ENCODE data around the gene SPINK1.

GRCh38 chr5:147784146-147784987 is 47.1 kb downstream of the SPINK1 start:
- no peak for TF ChIP-seq ARNTL (CRISPR knock-in tag; IDR thresholded peaks at IDR 0.05; ENCODE audit: borderline replicate concordance, low read depth)
- TF ChIP-seq, protein P1, sequence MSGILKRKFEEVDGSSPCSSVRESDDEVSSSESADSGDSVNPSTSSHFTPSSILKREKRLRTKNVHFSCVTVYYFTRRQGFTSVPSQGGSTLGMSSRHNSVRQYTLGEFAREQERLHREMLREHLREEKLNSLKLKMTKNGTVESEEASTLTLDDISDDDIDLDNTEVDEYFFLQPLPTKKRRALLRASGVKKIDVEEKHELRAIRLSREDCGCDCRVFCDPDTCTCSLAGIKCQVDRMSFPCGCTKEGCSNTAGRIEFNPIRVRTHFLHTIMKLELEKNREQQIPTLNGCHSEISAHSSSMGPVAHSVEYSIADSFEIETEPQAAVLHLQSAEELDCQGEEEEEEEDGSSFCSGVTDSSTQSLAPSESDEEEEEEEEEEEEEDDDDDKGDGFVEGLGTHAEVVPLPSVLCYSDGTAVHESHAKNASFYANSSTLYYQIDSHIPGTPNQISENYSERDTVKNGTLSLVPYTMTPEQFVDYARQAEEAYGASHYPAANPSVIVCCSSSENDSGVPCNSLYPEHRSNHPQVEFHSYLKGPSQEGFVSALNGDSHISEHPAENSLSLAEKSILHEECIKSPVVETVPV (CRISPR knock-in tag; IDR thresholded peaks at IDR 0.05): no peak
- no peak for TF ChIP-seq PATZ1 (CRISPR knock-in tag; IDR thresholded peaks at IDR 0.05; ENCODE audit: borderline replicate concordance)
- TF ChIP-seq PPARA (CRISPR knock-in tag; IDR thresholded peaks at IDR 0.05; ENCODE audit: borderline replicate concordance): no peak
- TF ChIP-seq TOX (CRISPR knock-in tag; IDR thresholded peaks at IDR 0.05; ENCODE audit: borderline replicate concordance): no peak
- no peak for TF ChIP-seq CSDC2 (CRISPR knock-in tag; IDR thresholded peaks at IDR 0.05)
- no peak for TF ChIP-seq ZFP3 (CRISPR knock-in tag; IDR thresholded peaks at IDR 0.05)
- TF ChIP-seq BACH2 (CRISPR knock-in tag; IDR thresholded peaks at IDR 0.05; ENCODE audit: borderline replicate concordance): no peak
- TF ChIP-seq SNAI2 (CRISPR knock-in tag; IDR thresholded peaks at IDR 0.05): no peak
- no peak for TF ChIP-seq ISL1 (CRISPR knock-in tag; IDR thresholded peaks at IDR 0.05)
- TF ChIP-seq OSR1 (CRISPR knock-in tag; IDR thresholded peaks at IDR 0.05): no peak
- no peak for TF ChIP-seq CREB5 (CRISPR knock-in tag; IDR thresholded peaks at IDR 0.05; ENCODE audit: low read depth)
- no peak for TF ChIP-seq ZNF70 (CRISPR knock-in tag; IDR thresholded peaks at IDR 0.05)
- TF ChIP-seq ZNF8 (CRISPR knock-in tag; IDR thresholded peaks at IDR 0.05): no peak

All from SK-N-SH treated with all-trans-retinoic acid at 6 μM for 48 hours (cell line).